ENCODE data around the gene RIPPLY2. TPM values are rescaled to one million over a fixed set of nuclear protein-coding genes. Genes with fewer than 3 reads are reported as not detected.
"Not testable (repeated sequence)": the region's sequence is repeated elsewhere in the genome, so short reads cannot be mapped to it uniquely, and the experiment has no call there.

RIPPLY2 gene
- total RNA-seq, 1 experiment from 2014 or later = not detected

- no peak for DNase-seq (ENCODE audit: low read depth)
Measured at GRCh38 chr6:83860359-83860755, 7.2 kb downstream of the RIPPLY2 start.

- no peak for DNase-seq (ENCODE audit: low read depth)
Measured at GRCh38 chr6:83860782-83861495, 7.8 kb downstream of the RIPPLY2 start.

GRCh38 chr6:83862776-83863471 lies 9.8 kb downstream of the RIPPLY2 start:
- no peak for DNase-seq (ENCODE audit: low read depth)

- DNase-seq (ENCODE audit: low read depth) = no peak
Measured at GRCh38 chr6:83867043-83867442, 13.9 kb downstream of the RIPPLY2 start.

GRCh38 chr6:83867527-83868161 lies 14.5 kb downstream of the RIPPLY2 start:
- DNase-seq (ENCODE audit: low read depth) = peak; percentile 93

GRCh38 chr6:83868639-83869038 lies 15.5 kb downstream of the RIPPLY2 start:
- DNase-seq (ENCODE audit: low read depth) = peak; percentile 87

GRCh38 chr6:83870649-83871048 lies 17.5 kb downstream of the RIPPLY2 start:
- DNase-seq (ENCODE audit: low read depth) = no peak

GRCh38 chr6:83872386-83873118 lies 19.4 kb downstream of the RIPPLY2 start:
- no peak for DNase-seq (ENCODE audit: low read depth)

- no peak for DNase-seq (ENCODE audit: low read depth)
Measured at GRCh38 chr6:83873869-83874268, 20.7 kb downstream of the RIPPLY2 start.

- DNase-seq (ENCODE audit: low read depth) = no peak
Measured at GRCh38 chr6:83875843-83876242, 22.7 kb downstream of the RIPPLY2 start.

GRCh38 chr6:83878902-83879644 lies 25.9 kb downstream of the RIPPLY2 start:
- DNase-seq (ENCODE audit: low read depth) = no peak

GRCh38 chr6:83879746-83880145 lies 26.6 kb downstream of the RIPPLY2 start:
- peak; percentile 22 for DNase-seq (ENCODE audit: low read depth)

- DNase-seq (ENCODE audit: low read depth) = no peak
Measured at GRCh38 chr6:83883240-83883639, 30.1 kb downstream of the RIPPLY2 start.

GRCh38 chr6:83884523-83884922 lies 31.4 kb downstream of the RIPPLY2 start:
- peak; percentile 56 for DNase-seq (ENCODE audit: low read depth)

- DNase-seq (ENCODE audit: low read depth) = no peak
Measured at GRCh38 chr6:83885984-83886383, 32.8 kb downstream of the RIPPLY2 start.

- DNase-seq (ENCODE audit: low read depth) = no peak
Measured at GRCh38 chr6:83889621-83890020, 36.5 kb downstream of the RIPPLY2 start.

- DNase-seq (ENCODE audit: low read depth) = no peak
Measured at GRCh38 chr6:83890520-83890919, 37.4 kb downstream of the RIPPLY2 start.

GRCh38 chr6:83891586-83891985 lies 38.4 kb downstream of the RIPPLY2 start:
- DNase-seq (ENCODE audit: low read depth) = no peak

- DNase-seq (ENCODE audit: low read depth) = no peak
Measured at GRCh38 chr6:83893024-83893423, 39.9 kb downstream of the RIPPLY2 start.

GRCh38 chr6:83897094-83897493 lies 43.9 kb downstream of the RIPPLY2 start:
- not testable (repeated sequence) for DNase-seq (ENCODE audit: low read depth)

GRCh38 chr6:83901624-83902023 lies 48.5 kb downstream of the RIPPLY2 start:
- no peak for DNase-seq (ENCODE audit: low read depth)
